Measurements from ENCODE around the gene ERBB4.

DNA sequence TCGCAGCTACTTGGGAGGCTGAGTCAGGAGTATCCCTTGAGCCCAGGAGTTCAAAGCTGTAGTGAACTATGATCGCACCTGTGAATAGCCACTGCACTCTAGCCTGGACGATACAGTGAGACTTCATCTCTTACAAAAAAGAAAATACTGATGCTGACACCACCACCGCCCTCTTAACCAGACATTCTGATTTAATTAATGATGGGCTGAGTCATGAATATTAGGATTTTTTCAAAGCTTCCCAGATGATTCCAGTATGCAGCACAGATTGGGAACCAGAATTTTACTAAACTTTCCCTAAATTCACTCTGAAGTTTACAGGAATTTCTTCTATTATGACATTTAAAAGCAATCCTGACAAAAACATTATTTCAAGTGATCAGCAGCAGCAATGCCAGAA is 130.1 kb downstream of the ERBB4 start:
- TF ChIP-seq, protein P1, sequence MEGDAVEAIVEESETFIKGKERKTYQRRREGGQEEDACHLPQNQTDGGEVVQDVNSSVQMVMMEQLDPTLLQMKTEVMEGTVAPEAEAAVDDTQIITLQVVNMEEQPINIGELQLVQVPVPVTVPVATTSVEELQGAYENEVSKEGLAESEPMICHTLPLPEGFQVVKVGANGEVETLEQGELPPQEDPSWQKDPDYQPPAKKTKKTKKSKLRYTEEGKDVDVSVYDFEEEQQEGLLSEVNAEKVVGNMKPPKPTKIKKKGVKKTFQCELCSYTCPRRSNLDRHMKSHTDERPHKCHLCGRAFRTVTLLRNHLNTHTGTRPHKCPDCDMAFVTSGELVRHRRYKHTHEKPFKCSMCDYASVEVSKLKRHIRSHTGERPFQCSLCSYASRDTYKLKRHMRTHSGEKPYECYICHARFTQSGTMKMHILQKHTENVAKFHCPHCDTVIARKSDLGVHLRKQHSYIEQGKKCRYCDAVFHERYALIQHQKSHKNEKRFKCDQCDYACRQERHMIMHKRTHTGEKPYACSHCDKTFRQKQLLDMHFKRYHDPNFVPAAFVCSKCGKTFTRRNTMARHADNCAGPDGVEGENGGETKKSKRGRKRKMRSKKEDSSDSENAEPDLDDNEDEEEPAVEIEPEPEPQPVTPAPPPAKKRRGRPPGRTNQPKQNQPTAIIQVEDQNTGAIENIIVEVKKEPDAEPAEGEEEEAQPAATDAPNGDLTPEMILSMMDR (IDR thresholded peaks at IDR 0.05) = no peak
- TF ChIP-seq POLR2A (IDR thresholded peaks at IDR 0.05) = no peak

Measured in breast epithelium (tissue), 3 donors.